ENCODE measurements around the gene MORN1. TPM values are rescaled to one million over a fixed set of nuclear protein-coding genes. Genes with fewer than 3 reads are reported as not detected.

MORN1 gene
- total and polyA plus RNA-seq, 3 donors from 2014 or later = 30.4 to 34.5 (median 30.9) TPM

DNA sequence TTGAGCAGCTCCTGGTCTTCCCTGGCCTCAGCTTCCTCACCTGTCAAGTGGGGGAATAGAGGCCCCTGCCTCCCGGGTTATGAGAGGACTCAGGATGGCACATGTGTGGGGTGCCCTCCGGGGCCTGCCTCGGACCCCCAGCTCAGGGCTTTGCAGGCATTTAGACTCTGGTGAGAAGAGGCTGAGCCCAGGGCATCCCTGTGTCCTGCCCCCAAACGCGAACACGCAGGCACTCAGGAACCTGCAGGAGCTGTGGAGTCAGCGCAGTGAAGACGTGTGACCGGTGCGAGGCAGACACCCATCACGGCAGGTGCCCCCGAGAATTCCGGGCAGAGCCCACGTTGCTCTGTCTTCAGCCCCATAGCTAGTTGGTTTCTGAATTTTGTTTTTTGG lies 26.5 kb upstream of the MORN1 start:
- no peak for DNase-seq
- no peaks in the 10 kb centered on the region for H3K36me3 ChIP-seq (ENCODE audit: low read depth, missing control alignments)
- no peak for TF ChIP-seq POLR2A (IDR thresholded peaks at IDR 0.05)
- TF ChIP-seq, protein P1, sequence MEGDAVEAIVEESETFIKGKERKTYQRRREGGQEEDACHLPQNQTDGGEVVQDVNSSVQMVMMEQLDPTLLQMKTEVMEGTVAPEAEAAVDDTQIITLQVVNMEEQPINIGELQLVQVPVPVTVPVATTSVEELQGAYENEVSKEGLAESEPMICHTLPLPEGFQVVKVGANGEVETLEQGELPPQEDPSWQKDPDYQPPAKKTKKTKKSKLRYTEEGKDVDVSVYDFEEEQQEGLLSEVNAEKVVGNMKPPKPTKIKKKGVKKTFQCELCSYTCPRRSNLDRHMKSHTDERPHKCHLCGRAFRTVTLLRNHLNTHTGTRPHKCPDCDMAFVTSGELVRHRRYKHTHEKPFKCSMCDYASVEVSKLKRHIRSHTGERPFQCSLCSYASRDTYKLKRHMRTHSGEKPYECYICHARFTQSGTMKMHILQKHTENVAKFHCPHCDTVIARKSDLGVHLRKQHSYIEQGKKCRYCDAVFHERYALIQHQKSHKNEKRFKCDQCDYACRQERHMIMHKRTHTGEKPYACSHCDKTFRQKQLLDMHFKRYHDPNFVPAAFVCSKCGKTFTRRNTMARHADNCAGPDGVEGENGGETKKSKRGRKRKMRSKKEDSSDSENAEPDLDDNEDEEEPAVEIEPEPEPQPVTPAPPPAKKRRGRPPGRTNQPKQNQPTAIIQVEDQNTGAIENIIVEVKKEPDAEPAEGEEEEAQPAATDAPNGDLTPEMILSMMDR (IDR thresholded peaks at IDR 0.05) = no peak
- 65 to 67% methylated on average over 1 to 14 of the region's 14 CpGs for WGBS, 2 donors
- intact Hi-C loops (cut with DNase I; ENCODE audit: low total_unique reads) = loop anchor here (5.0 kb wide), 1 partner anchor 114 kb away; the partner anchor contains the start of gene HES5
- no peak overlapping the region for H3K27ac ChIP-seq
- H3K27me3 ChIP-seq = no peaks in the 10 kb centered on the region
- peaks cover 14% of the 10 kb centered on the region for H3K4me1 ChIP-seq
- no peak overlapping the region for H3K4me3 ChIP-seq
- H3K9me3 ChIP-seq = no peaks in the 10 kb centered on the region

DNA sequence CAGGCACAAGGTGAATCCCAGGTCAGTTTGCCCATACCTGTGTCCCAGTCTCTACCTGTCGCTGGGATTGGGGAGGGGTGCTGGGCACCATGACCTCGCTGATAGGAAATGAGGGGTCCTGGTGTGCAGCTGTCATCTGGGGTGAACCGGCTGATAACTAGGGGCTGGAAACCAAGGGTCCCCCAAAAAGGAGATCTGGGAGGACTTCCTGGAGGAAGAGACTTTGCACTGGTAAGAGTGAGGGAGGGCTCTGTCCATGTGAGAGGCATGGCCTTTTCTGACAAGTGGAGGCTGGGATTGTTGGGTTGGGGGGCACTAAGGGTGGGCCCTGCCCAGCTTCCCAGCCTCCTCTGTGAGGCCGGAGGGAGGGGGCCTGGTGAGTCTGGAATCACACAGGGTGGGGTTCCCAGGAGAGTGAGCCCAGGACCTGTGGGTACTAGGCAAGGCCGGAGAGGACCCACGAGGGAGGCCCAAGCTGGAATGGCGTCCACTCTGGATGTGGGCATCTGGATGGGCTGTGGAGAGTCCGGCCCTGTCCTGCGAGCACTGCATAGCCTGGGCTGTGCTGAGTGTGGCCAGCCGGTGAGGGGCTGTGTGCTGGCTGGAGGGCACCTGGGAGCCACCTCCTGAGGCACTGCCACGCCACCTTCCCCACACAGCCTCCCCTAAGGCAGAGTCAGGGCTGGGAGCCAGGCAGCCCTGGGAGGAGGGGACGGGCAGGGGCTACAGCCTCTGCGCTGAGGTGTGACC lies 25.9 kb upstream of the MORN1 start:
- Histone ChIP-seq H3K4me3 (no peak overlapping the region), H3K27ac (no peak overlapping the region)
- 69 to 86% methylated on average over 4 to 12 of the region's 13 CpGs for WGBS, 2 donors

DNA sequence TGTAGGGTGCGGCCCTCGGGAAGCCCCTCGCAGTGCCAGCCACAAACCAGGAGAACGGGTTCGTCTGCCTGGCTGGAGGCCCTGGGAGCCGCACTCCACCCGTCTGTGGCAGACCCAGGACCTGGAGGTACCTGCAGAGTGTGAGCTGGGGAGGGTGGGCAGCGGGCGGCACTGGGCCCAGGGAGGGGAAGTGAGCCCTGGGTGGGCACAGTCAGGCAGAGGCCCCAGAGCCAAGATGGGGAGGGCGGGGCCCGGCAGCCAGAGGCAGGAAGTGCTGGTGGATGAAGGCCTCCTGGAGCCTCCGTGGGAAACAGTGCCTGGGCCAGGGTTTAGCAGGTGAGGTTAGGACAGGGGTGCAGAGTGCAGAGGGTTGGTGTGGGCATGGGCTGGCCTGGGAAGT lies 25.0 kb upstream of the MORN1 start:
- intact Hi-C loops (cut with DNase I; ENCODE audit: low total_unique reads) = loop anchor here (5.0 kb wide), 1 partner anchor 116 kb away; the partner anchor contains the start of gene HES5
- H3K9me3 ChIP-seq = no peaks in the 10 kb centered on the region
- no peak overlapping the region for H3K4me3 ChIP-seq
- peaks cover 20% of the 10 kb centered on the region for H3K4me1 ChIP-seq
- H3K36me3 ChIP-seq (ENCODE audit: low read depth, missing control alignments) = no peaks in the 10 kb centered on the region
- WGBS, 2 donors = 71 to 77% methylated on average over 10 to 12 of the region's 12 CpGs
- no peaks in the 10 kb centered on the region for H3K27me3 ChIP-seq
- no peak for DNase-seq
- no peak for TF ChIP-seq POLR2A (IDR thresholded peaks at IDR 0.05)
- TF ChIP-seq, protein P1 (IDR thresholded peaks at IDR 0.05) = no peak
- no peak overlapping the region for H3K27ac ChIP-seq

More for the DNA sequence above, 25.9 kb upstream of the MORN1 start:
- TF ChIP-seq POLR2A (IDR thresholded peaks at IDR 0.05) = no peak
- TF ChIP-seq, protein P1 (IDR thresholded peaks at IDR 0.05) = no peak
- intact Hi-C loops (cut with DNase I; ENCODE audit: low total_unique reads) = loop anchor here (5.0 kb wide), 1 partner anchor 115 kb away; the partner anchor contains the start of gene HES5
- Histone ChIP-seq H3K27me3 (no peaks in the 10 kb centered on the region), H3K36me3 (ENCODE audit: low read depth, missing control alignments) (no peaks in the 10 kb centered on the region), H3K9me3 (no peaks in the 10 kb centered on the region), H3K4me1 (peaks cover 14% of the 10 kb centered on the region)
- no peak for DNase-seq

DNA sequence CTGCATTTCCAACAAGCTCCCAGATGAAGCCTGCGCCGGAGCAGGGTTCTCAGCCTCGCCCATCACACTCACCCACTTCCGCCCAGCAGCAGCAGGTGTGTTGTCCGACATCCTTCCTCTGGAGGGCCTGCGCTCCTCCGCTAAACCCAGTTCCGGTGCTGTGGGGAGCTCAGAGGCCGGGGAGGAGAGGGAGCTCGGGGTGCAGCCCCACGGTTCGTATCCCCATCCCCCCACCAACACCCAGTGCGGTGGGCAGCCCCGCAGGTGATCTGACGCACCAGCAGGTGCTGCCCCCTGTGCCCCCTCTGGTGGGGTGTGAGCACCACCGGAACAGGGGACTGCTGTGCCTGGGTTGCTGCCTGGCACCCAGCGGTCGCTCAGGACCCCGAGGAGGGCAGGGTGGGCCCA lies 24.5 kb upstream of the MORN1 start:
- intact Hi-C loops (cut with DNase I; ENCODE audit: low total_unique reads) = loop anchor here (5.0 kb wide), 1 partner anchor 116 kb away; the partner anchor contains the start of gene HES5
- Histone ChIP-seq H3K27me3 (no peaks in the 10 kb centered on the region), H3K27ac (no peak overlapping the region), H3K4me3 (no peak overlapping the region), H3K9me3 (no peaks in the 10 kb centered on the region), H3K4me1 (peaks cover 21% of the 10 kb centered on the region), H3K36me3 (ENCODE audit: low read depth, missing control alignments) (no peaks in the 10 kb centered on the region)
- no peak for TF ChIP-seq POLR2A (IDR thresholded peaks at IDR 0.05)
- TF ChIP-seq, protein P1 (IDR thresholded peaks at IDR 0.05) = no peak
- DNase-seq = no peak
- WGBS, 2 donors = 80% methylated on average over 19 of the region's 19 CpGs; no CpG with 5 or more reads in 1 of the 2 donors

Measured in testis (tissue), 3 donors.